Testis (tissue), 3 donors: ENCODE measurements around the gene GPX2. TPM values are rescaled to one million over a fixed set of nuclear protein-coding genes. Genes with fewer than 3 reads are reported as not detected.
A peak's percentile ranks its signal among the peaks of the same experiment; 100 is the strongest.

Source experiments
- DNase-seq: peaks from one replicate; pipeline ENCODE4 v3.0.0-alpha.2; 2019
- H3K27ac ChIP-seq, 2 donors: fragments of 200-600 bp; sonication (generic); one replicate each; pipeline ENCODE4 v1.5.1; 2019
- H3K27me3 ChIP-seq: fragments of 200-600 bp; sonication (generic); one replicate; pipeline ENCODE4 v1.5.1; 2019
- H3K36me3 ChIP-seq: fragments of 200-600 bp; sonication (generic); one replicate; pipeline ENCODE4 v1.5.1; 2017; ENCODE audit warnings: low read depth; ENCODE audit errors: missing control alignments
- H3K4me1 ChIP-seq: fragments of 200-600 bp; sonication (generic); one replicate; pipeline ENCODE4 v1.5.1; 2019
- H3K4me3 ChIP-seq, 2 donors: fragments of 200-600 bp; sonication (generic); one replicate each; pipeline ENCODE4 v1.5.1; 2017 to 2019
- H3K9me3 ChIP-seq: fragments of 200-600 bp; sonication (generic); one replicate; pipeline ENCODE4 v1.5.1; 2017
- CTCF ChIP-seq, 3 experiments: fragments of 450-650 bp in 2 of 3; fragments of 200-600 bp in 1 of 3; sonication (generic) in 1 of 3; IDR thresholded peaks; one replicate each; pipeline ENCODE4 v1.5.1; 2016 to 2019; ENCODE audit warnings: antibody characterized with exemption in 3 of 3, mild to moderate bottlenecking in 2 of 3, moderate library complexity in 1 of 3
- POLR2A ChIP-seq: fragments of 450-650 bp; IDR thresholded peaks from one replicate; pipeline ENCODE4 v1.6.1; 2017; ENCODE audit warnings: antibody characterized with exemption, mild to moderate bottlenecking, moderate library complexity
- WGBS, 2 donors: methylation state at CpG; one replicate each; pipeline ENCODE4 v1.1.5; 2018; 5-methylcytosine and 5-hydroxymethylcytosine counted together
- intact Hi-C: fragments of 100-400 bp; cut with DNase I; formaldehyde crosslinking; loops from one replicate; pipeline ENCODE4 v1.15.1; 2023; ENCODE audit warnings: low total_unique reads
- polyA plus RNA-seq: library from polyadenylated mRNA; stranded (reverse); fragments of 350-450 nt; fragmentation: Illumina TruSeq; extraction: RNeasy Lipid Tissue Mini Kit (QIAGEN cat#74804); gene quantifications from one replicate; pipeline ENCODE4 v1.2.3, GENCODE V29; 2014; ENCODE audit warnings: low read depth, low replicate concordance; ENCODE audit not compliant: insufficient read depth
- total RNA-seq, 2 donors: library from RNA; depleted of rRNA; stranded (reverse); fragments of >200 nt; gene quantifications; one replicate each; pipeline ENCODE4 v1.2.3, GENCODE V29; 2016

The GPX2 gene
- total and polyA plus RNA-seq, 3 donors from 2014 or later = 0.99 to 1.9 TPM; not detected in 1

- no peak overlapping the region for H3K27ac ChIP-seq
- H3K4me1 ChIP-seq = peaks cover 10% of the 10 kb centered on the region
- H3K36me3 ChIP-seq = no peaks in the 10 kb centered on the region
- DNase-seq = no peak
- WGBS, 2 donors = 34 to 53% methylated on average over 6 to 8 of the region's 8 CpGs
- H3K4me3 ChIP-seq = peak overlapping the region; percentile 61 to 68
- TF ChIP-seq CTCF (IDR thresholded peaks at IDR 0.05) = no peak
- TF ChIP-seq POLR2A = no peak
- H3K27me3 ChIP-seq = no peaks in the 10 kb centered on the region
- no peaks in the 10 kb centered on the region for H3K9me3 ChIP-seq
- intact Hi-C loops = no loop called here
Measured at GRCh38 chr14:64970776-64971477, 28.4 kb upstream of the GPX2 start.

GRCh38 chr14:64970041-64970440, 27.5 kb upstream of the GPX2 start:
- 79 to 93% methylated on average over 2 to 3 of the region's 3 CpGs for WGBS, 2 donors
- H3K27ac ChIP-seq = no peak overlapping the region
- no peak for DNase-seq
- peaks cover 10% of the 10 kb centered on the region for H3K4me1 ChIP-seq
- no peaks in the 10 kb centered on the region for H3K9me3 ChIP-seq
- TF ChIP-seq POLR2A (no peak), CTCF (IDR thresholded peaks at IDR 0.05) (no peak)
- no peak overlapping the region for H3K4me3 ChIP-seq
- H3K27me3 ChIP-seq = no peaks in the 10 kb centered on the region
- intact Hi-C loops = no loop called here
- H3K36me3 ChIP-seq = no peaks in the 10 kb centered on the region

- 90 to 93% methylated on average over 6 of the region's 6 CpGs for WGBS, 2 donors
- Histone ChIP-seq H3K27me3 (no peaks in the 10 kb centered on the region), H3K27ac (no peak overlapping the region), H3K36me3 (no peaks in the 10 kb centered on the region), H3K4me1 (peaks cover 10% of the 10 kb centered on the region), H3K4me3 (no peak overlapping the region), H3K9me3 (no peaks in the 10 kb centered on the region)
- no peak for DNase-seq
- intact Hi-C loops = no loop called here
- TF ChIP-seq POLR2A (no peak), CTCF (IDR thresholded peaks at IDR 0.05) (no peak)
Measured at GRCh38 chr14:64968651-64969050, 26.1 kb upstream of the GPX2 start.

- Histone ChIP-seq H3K36me3 (no peaks in the 10 kb centered on the region), H3K27ac (no peak overlapping the region), H3K4me1 (peaks cover 10% of the 10 kb centered on the region), H3K9me3 (no peaks in the 10 kb centered on the region), H3K27me3 (no peaks in the 10 kb centered on the region), H3K4me3 (no peak overlapping the region)
- intact Hi-C loops = no loop called here
- no peak for TF ChIP-seq CTCF (IDR thresholded peaks at IDR 0.05)
- TF ChIP-seq POLR2A = no peak
- no peak for DNase-seq
- WGBS, 2 donors = 89 to 96% methylated on average over 7 of the region's 7 CpGs
Measured at GRCh38 chr14:64968167-64968566, 25.6 kb upstream of the GPX2 start.

- no peak for DNase-seq
- Histone ChIP-seq H3K4me1 (peaks cover 10% of the 10 kb centered on the region), H3K27ac (no peak overlapping the region), H3K4me3 (no peak overlapping the region), H3K36me3 (no peaks in the 10 kb centered on the region), H3K27me3 (no peaks in the 10 kb centered on the region), H3K9me3 (no peaks in the 10 kb centered on the region)
- TF ChIP-seq CTCF (IDR thresholded peaks at IDR 0.05) = no peak
- no peak for TF ChIP-seq POLR2A
- WGBS, 2 donors = 71 to 96% methylated on average over 2 of the region's 2 CpGs
- intact Hi-C loops = no loop called here
Measured at GRCh38 chr14:64966976-64967375, 24.4 kb upstream of the GPX2 start.
